ENCODE results near the gene MAMLD1.
A peak's percentile ranks its signal among the peaks of the same experiment; 100 is the strongest.

Gene MAMLD1, protein sequence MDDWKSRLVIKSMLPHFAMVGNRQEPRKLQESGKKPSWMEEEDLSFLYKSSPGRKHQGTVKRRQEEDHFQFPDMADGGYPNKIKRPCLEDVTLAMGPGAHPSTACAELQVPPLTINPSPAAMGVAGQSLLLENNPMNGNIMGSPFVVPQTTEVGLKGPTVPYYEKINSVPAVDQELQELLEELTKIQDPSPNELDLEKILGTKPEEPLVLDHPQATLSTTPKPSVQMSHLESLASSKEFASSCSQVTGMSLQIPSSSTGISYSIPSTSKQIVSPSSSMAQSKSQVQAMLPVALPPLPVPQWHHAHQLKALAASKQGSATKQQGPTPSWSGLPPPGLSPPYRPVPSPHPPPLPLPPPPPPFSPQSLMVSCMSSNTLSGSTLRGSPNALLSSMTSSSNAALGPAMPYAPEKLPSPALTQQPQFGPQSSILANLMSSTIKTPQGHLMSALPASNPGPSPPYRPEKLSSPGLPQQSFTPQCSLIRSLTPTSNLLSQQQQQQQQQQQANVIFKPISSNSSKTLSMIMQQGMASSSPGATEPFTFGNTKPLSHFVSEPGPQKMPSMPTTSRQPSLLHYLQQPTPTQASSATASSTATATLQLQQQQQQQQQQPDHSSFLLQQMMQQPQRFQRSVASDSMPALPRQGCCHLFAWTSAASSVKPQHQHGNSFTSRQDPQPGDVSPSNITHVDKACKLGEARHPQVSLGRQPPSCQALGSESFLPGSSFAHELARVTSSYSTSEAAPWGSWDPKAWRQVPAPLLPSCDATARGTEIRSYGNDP

DNA sequence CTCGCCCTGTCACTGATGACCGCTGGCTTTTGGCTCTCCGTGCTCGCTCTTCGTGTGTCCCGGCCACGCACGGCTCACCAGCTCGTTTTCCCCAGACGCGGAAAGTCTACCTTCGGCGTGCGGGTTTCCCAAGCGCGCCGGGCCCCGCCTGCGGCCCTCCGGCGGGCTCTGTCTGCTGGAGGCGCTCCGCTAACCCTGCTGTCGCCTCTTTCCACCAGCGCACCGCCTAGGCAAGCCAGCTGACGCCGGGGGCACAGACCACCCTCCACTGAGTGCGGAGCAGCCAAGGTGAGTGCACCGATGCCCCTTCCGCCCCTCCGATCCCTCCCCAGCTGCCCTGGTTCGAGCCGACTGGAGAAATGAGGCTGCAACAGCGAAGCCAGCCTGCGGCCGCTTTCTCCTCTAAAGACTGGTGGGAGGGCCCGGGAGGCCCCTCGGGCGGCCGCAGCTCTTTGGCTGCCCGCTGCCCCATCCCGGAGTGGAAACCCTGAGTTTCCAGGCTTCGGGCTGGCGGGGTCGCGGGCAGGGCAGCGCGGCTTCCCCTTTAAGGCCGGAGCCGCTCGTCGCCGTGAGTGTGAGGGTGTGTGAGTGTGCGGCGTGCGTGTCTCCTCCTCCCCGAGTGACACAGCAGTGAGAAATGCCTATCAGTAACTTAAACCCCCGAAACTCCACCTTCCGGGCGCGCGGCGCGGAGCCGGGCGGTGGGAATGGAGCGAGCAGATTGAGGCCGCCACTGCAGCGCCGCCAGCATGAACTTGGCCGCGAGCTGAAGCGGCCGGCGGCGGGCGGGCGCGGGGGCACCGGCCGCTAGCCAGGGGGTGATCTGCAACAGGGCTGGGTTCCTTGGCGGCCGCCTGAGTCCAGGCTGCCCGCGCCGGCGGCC, at the start of gene MAMLD1:
Gene MAMLD1, plus strand, starts transcription at position 719 of the 883 bp plus-strand sequence. CDS start 82,200 bp downstream, outside the sequence.
- TF ChIP-seq CTCF (conservative IDR thresholded peaks at IDR 0.05) (no peak), ZFX (IDR thresholded peaks at IDR 0.05) (no peak)
- peak within 1 kb of the TSS; percentile 30 for H3K27ac ChIP-seq

DNA sequence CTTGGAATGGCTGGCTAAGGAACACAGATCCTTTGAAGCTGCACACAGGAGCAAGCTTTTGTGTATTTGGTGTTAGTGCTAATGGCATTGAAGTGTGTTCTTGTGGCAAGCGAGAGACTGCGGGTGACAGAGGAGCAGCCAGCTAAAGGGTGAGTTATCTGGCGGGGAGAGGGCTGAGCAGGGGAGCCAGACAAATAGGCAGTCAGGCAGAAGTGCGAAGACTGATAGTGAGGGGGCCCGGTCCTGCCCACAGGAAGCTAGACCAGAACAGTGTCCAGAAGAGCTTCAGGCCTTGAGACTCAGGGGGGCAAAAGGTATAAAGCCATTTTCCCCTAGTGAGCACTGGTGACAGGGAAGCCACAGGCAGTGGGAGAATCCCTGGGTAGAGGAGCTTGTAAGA, 49.6 kb upstream of the MAMLD1 start:
- TF ChIP-seq ZFX (IDR thresholded peaks at IDR 0.05): no peak
- TF ChIP-seq CTCF (conservative IDR thresholded peaks at IDR 0.05): no peak
- H3K27ac ChIP-seq: no peak overlapping the region

DNA sequence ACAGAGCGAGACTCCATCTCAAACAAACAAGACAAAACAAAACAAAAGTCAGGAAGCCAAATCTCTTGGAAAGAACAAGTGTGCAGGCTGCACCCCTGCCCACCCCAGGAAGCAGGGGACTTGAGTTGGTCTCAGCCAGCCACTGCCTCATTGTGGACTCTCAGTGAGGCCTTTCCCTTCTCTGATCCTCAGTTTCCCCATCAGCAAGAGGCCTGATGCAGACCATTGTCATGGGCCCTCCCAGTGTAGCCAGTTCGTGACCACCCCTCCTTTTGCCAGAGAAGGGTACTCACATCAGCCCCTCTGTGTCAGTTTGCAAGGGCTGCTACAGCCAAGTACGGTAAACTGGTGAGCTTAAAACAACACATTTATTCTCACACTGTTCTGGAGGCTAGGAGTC, 48.9 kb upstream of the MAMLD1 start:
- TF ChIP-seq CTCF (conservative IDR thresholded peaks at IDR 0.05) (no peak), ZFX (IDR thresholded peaks at IDR 0.05) (no peak)
- no peak overlapping the region for H3K27ac ChIP-seq

- TF ChIP-seq CTCF (conservative IDR thresholded peaks at IDR 0.05) (no peak), ZFX (IDR thresholded peaks at IDR 0.05) (no peak)
- H3K27ac ChIP-seq: no peak overlapping the region
Observed at GRCh38 chrX:150316564-150316963, 46.6 kb upstream of the MAMLD1 start.

DNA sequence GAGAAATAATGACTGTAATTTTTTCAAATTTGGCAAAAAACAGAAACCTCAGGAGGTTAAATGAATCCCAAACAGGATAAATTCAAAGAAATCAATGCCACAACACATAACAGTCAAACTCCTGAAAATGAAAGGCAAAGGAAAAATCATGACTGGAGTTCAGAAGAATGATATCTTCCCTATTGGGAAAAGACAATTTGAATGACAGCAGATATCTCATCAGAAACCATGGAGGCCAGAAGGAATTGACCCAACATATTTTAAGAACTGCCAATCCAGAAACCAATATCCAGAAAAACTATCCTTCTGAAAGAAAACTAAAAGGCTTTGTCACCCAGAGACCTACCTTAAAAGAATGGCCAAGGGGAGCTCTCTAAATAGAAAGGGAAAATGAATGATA, 40.1 kb upstream of the MAMLD1 start:
- TF ChIP-seq CTCF (conservative IDR thresholded peaks at IDR 0.05) (no peak), ZFX (IDR thresholded peaks at IDR 0.05) (no peak)
- H3K27ac ChIP-seq: no peak overlapping the region

GRCh38 chrX:150324035-150324728, 38.9 kb upstream of the MAMLD1 start:
- no peak overlapping the region for H3K27ac ChIP-seq
- no peak for TF ChIP-seq ZFX (IDR thresholded peaks at IDR 0.05)
- TF ChIP-seq CTCF (conservative IDR thresholded peaks at IDR 0.05): no peak
